COLO668 (cell line): ENCODE data around the gene SEL1L.
"Not testable (repeated sequence)": the region's sequence is repeated elsewhere in the genome, so short reads cannot be mapped to it uniquely, and the experiment has no call there.

Experiments
- DNase-seq: peaks from one replicate; lab custom pipeline; 2025; ENCODE audit not compliant: unreplicated experiment; lab: John Stamatoyannopoulos, UW

Gene SEL1L

DNA sequence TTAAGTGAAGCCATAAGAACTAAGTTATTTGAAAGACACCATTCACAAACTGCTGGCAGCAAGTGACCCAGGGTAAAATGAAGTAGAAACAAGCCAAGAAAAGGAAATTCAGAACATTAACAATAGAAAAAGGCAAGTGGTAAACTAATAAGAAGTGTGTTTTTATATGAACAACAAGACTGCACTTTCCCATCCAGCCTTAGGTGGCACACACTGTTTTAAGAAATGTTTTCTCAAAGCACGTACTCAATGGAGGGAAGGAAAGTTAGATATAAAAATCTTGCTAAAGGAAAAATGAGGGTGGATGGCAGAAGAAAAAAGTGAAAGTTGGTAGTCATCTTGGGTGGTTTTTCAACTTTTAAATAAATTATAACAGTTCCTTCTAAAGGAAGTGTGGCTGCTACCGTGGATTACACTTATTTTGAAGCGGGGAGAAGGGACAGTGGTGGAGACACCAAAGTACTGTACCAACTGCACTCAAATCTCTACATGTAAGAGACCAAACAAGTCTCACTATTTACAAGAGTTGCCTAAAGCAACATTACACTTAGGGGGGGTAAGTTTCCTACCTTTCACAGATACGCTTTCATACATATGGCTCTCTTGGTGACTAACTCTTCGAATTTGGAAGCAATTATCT lies 58.8 kb downstream of the SEL1L start:
- no peak for DNase-seq

DNA sequence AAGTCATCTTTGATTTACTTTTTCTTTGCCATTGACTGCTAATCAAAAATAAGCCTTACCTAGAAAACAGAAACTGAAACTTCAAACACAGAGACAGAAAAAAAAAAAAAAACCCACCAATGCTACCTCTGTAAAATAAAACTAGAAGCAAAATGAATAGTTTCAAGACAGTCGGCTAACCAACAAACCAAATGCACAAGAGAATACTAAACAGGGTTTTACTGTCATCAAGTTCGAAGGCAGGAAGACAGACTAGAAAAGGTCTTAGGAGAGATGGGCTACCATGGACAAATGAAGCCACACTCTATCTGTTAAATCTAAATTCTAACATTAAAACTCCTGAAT lies 59.5 kb downstream of the SEL1L start:
- no peak for DNase-seq

DNA sequence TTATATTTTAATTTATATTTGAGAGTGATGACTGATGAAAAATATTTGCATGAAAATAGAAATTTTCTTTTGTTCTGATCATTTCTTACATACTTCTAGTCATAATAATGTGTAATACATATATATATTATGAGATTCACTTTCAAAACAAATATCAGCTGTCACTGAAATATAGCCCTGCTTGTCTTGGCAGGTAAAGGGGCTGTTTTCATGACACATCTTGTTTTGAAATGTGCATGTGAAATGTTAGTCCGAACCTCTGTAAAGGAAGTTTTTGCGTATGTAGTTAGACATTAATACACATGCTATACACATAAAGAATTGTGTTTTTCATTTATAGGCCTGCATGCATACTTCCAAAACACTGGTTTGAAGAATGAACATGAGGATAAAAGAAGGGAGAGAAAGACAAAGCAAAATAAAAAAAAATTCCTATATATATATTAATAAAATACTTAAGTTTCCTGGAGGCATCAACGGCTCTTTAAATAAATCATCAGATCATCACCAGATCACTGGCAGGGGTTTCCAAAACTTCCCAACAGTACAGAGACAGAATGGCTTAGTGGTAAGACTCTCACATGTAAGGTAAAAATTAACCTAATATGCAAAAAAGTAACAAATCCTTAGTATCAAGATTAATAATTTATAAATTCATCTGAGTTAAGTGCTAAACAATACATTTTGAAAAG lies 60.1 kb downstream of the SEL1L start:
- no peak for DNase-seq

DNA sequence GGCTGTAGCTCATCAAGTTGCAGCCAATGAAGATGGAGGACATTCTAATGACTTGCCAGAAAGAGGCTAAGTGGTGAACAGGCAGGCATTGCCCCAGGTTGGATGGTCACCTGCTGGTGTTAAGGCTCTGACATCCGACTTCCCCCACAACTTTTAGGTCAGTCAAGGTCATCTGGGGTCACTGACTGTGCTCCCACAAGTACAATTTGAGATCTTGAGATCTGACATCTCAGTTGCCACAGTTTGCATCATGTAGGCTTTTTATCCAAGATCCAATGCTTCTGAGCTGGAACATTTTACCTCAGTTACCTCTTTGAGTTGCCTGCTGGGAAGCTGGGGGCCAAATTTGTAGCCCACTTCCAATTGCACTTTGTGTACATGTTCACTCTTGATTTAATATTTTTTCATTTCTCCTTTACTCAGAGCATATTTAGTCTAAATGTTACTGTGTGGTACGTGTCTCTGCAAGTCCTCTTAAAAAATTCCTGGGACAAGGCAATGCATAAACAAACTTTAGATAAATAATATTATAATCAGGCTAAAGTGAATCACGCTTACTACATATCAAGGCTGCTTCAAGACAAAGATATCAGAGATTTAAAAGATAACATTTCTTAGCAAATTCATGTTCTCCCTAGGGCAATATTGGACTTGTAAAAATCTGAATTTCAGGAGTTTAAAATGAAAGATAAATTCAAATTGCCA lies 61.4 kb downstream of the SEL1L start:
- DNase-seq, result no peak

DNA sequence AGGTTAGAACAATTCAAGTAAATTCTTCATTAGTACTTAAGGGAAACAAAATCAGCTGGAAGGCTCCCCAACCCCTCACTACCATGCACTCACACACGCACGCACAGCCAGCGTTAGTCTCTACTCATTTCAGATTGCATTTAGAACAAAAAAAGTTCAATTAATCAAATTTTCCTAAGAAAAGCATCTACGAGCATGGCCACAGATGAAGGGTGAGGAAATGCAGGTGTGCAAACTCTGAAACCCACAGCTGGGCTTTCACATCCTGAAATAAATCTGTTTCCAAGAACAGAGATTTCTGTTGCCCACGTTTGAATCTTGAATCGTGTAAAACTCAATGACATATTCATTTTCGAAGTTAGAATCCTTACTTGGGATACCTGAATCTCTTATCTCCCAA lies 62.6 kb downstream of the SEL1L start:
- DNase-seq, result no peak

DNA sequence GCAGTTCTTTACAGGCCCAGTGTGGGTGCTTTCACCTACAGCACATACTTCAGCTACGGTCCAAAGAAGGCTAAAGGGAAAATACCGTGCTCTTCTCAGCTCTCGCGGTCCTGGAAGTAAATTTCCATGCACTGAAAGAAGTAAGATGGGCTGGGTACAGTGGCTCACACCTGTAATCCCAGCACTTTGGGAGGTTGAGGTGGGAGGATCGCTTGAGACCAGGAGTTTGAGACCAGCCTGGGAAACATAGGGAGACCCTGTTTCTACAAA lies 63.2 kb downstream of the SEL1L start:
- not testable (repeated sequence) for DNase-seq

DNA sequence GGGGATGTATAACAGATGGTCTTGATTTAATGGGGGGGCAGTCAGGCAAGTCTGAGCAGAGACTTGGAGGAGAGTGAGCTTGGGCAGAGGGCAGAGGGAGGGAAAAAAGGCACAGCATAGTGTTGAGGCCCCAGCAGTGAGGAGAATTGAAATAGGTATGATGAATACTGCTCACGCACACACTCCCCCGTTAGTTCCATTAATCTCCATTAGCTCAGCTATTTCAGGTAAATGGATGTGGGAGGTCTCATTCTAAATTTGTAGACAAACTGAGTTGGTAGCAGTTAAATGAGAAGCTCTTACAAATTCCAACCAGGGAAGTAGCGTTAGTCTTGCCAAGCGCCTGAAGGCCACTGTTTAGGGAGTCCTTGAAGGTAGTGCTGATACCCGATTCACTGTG lies 66.8 kb downstream of the SEL1L start:
- DNase-seq, result no peak

DNA sequence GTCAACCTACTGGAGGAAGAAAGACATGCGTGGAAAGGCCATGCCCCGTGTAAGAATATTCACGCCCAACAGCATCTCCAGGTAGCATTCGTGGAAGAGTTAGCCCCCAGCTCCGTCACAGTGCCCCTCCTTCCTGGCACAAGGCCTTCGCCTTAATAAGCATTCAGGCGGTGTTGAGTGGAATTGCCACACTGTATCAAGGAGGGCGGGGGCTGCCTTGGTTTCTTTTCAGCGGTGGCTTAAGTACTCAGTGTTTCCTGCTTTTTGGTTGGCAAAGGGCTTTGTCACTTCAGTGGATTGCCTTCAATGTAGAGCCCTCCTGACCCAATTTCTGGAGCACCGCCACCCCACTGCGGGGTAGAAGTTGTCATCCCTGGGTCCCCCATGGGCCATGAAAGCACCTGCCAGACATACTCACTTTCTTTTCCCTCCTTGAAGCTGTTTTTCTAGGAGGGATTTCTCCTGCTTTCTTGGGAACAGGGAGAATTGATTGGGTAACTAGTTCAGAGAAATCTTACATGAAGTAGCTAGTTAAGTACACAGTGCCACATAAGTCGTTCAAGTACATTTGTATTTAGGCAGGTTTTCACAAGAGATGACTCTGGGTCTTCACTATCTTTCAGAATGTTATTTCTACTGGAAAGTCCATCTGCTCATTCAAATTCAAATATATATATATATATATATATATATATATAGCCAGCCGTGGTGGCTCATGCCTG lies 68.0 kb downstream of the SEL1L start:
- no peak for DNase-seq

DNA sequence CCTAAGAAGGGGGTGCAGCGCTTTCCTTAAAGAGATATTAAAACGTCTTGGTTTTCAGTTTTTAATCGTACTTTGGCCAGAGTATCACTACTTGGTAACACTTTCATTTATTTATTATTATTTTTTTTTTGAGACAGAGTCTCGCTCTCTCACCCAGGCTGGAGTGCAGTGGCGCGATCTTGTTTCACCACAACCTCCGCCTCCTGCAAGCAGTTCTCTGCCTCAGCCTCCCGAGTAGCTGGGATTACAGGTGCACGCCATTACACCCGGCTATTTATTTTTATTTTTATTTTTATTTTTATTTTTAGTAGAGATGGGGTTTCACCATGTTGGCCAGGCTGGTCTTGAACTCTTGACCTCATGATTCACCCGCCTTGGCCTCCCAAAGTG lies 68.7 kb downstream of the SEL1L start:
- not testable (repeated sequence) for DNase-seq

DNA sequence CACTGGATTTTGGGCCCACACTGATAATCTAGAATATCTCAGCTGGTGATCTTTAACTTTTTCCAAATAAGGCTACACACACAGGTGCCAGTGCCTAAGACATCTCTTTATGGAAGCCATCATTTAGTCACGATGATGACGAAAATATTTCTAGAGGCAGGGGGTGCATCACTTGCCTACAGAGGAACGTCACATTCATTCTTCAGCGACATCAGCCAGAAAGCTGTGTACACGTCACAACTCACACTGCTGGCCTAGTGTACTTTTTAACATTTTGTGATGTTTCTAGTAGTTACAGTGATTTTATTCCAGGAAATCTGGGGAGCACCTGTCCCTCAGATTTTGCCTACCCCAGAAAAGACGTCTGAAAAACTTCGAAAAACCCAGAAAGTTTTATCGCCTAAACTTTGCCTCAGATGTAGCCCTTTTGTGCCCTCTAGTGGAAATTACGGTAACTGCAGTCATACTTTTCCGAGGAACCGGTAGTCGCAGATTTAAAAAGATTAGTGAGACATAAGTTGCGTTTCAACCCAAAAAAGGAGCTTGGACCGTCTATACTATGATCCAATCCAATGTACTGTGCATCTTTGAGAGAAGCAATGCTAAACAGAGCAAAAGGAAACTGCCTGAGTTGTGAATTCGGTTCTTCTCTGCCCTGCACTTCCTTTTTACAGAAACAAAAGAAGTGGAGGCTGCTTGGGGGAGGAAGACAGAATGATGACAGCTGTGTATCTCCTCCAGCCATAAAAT lies 69.2 kb downstream of the SEL1L start:
- DNase-seq, result peak; percentile 49

DNA sequence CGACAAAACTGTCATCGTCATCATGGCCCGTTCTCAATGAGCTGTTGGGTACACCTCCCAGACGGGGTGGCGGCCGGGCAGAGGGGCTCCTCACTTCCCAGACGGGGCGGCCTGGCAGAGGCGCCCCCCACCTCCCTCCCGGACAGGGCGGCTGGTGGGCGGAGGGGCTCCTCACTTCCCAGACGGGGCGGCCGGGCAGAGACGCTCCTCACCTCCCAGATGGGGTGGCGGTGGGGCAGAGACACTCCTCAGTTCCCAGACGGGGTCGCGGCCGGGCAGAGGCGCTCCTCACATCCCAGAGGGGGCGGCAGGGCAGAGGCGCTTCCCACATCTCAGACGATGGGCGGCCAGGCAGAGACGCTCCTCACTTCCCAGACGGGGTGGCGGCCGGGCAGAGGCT lies 71.3 kb downstream of the SEL1L start:
- not testable (repeated sequence) for DNase-seq

DNA sequence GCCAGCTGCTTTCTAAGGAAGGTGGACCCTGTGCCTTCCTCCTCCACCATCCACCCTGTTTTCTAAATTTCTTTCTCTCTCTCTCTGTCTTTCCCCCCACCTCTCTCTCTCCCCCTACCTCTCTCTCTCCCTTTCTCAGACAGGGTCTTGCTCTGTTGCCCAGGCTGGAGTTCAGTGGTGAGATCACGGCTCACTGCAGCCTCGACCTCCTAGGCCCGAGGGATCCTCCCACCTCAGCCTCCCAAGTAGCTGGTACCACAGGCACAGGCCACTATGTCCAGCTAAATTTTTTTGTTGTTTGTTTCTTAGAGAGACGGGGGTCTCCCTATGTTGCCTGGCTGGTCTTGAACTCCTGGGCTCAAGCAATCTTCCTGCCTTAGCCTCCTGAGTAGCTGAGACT lies 73.7 kb downstream of the SEL1L start:
- DNase-seq, result no peak

DNA sequence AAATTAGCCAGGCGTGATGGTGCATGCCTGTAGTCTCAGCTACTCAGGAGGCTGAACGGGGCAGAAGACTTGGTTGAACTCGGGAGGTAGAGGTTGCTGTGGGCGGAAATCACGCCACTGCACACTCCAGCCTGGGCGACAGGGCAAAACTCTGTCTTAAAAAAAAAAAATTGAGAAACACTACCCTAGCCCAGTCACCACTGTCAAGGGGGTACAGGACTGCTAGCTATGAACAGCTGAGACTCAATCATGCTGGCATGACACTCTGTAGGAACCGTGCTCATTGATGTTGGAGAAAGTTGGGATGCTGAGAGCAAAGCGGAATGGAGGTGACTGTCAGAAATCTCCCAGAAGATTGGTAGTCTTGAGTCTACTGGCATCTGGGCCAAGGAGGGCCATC lies 75.3 kb downstream of the SEL1L start:
- DNase-seq, result no peak

DNA sequence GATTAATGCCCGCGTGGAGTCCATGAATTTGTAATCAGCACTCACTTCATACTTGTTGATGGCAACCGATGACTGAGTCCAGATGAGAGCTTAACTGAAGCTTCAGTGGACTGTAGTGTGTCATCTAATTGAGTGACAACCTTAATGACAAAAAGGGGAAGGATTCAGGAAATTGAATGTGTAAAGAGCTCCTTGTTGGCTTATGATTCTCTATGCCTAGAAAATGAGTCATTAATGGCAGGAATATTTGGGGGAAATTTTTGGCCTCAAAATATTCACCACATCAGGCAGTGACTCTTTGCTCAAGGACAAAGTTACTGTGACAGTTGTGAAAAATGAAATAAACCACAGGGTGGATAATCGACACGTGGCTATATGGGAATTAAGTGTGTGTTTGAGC lies 78.3 kb downstream of the SEL1L start:
- no peak for DNase-seq

DNA sequence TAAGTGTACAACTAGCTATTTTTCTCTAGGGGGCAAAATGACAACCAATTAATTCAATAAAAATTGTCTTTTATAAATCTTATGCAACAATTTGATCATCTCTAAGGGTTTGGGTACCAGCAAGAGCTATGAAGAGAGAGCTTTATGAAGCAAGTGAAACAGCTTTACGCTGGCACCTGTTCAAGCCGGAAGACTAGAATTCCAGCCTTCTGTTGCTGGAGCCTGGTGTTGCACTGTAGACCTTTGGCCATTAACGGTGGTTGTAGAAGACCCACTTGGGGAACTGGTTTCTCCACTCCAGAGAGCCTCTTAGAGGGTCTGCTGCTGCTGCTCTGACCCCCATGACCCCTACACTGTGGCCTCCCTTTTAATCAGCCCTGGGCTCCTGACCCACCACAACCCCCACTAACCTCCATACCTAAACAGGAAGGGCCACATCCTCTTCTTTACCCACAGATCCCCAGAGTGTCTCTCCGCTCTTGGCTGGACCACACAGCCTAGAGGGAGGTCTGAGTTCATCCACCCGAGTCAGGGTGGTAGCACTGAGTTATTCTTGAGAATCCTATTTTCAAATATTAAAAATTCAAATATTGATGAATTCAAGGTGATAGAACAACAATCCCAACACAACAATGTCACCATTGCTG lies 79.0 kb downstream of the SEL1L start:
- no peak for DNase-seq

DNA sequence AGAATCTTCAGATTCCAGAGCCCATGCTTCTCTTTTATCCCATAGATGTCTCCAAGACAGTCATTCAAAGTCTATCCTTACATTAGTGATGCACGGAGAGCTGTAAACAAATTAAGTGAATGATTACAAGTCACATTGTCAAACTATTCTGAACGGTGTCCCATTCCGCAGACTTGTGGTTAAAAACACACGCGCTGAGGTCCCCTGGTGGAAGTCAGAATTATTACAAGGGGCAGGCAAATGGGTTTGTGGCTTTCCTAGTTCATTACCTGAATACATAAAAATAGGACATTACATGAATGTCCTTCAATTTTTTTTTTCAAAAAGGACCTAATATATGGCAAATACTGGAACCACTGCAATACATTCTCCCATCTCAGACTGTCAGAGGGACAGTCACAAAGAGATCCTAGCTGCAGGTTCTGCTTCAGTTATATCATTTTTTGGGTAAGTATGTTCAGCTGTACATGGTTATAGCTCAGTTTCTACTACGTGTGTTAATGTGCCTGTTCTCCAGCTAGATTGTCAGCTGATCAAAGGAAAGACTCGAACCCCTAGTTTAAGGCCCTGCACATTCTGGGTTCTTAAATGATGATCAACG lies 80.4 kb downstream of the SEL1L start:
- DNase-seq, result peak; percentile 64

DNA sequence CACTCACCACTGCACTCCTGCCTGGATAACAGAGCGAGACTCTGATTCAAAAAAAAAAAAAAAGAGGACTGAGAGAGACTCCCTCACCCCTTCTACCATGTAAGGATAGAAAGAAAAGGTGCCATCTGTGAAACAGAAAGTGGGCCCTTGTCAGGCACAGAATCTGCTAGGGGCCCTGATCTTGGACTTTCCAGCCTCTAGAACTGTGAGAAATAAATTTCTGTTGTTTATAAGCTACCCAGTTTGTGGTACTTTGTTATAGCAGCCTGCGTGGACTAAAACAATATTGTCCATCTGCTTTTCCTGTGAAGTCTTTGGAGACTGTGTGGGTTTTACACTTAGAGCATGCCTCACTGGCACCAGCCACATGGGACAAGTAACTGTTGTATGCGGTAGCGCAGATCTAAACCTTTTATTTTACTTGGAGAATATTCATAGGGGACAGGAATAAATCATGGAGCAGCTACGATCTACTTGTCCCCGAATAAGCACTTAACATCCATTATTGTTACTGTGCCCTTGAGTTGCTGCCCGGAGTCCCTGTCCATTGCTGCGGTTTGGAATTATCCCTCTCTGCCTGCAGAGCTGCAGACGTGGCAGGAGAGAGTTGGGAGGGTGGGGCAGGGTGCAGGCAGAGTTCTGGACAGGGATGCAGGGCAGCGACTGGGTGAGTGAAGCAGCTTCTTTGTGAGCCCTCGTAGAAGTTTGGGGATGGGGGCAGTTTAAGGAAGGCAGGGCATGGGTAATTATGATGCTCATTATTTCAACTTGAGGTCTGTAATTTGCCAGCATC lies 81.1 kb downstream of the SEL1L start:
- DNase-seq, result no peak

DNA sequence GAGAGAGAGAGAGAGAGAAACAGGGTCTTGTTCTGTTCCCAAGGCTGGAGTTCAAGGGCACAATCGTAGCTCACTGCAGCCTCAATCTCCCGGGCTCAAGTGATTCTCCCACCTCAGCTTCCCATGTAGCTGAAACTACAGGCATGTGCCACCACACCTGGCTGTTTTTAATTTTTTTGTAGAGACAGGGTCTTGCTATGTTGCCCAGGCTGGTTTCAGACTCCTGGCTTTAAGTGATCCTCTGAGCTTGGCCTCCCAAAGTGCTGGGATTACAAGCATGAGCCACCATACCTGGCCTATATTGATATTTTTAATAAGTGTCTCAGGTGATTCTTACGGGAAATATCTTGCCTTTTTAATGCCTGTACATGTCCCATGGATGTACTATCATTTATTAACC lies 82.7 kb downstream of the SEL1L start:
- no peak for DNase-seq

DNA sequence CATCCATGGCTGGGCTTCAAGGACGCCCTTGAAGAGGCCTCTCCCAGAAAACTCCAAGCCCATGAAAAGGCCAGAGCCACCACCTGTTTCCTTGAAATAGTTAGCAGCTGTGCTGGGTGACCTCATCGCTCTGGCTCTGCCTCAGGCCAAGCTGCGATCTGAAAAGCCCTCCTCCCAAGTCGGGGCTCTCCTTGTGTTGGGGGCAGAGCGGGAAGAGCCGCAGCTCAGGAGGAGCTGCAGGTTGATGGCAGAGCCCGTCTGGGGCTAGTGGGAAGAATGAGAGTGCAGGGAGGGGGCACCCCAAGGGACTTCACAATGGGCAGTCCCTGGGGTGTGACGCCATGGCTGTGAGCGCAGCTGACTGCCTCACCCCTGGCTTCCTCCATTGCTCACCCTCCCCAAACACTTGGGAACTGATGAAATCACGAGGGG lies 83.5 kb downstream of the SEL1L start:
- DNase-seq, result peak; percentile 72

DNA sequence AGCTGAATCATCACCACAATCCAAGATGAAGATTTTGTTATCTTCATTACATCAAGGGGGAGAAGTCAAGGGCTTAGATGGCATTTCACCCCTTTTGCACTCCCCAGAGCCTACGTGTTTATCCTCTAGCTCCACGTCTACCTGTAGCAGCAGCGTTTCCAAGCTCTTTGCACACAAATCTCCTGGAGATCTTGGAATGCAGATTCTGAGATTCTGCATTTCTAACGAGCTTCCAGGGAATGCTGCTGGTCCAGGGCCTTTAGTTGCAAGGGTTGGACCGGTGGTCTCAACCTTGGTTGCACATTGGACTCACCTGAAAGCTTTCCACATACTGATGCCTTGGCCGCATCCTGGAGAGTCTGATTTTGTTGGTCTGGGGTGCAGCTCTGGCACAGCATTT lies 84.1 kb downstream of the SEL1L start:
- DNase-seq, result no peak
